ENCODE measurements around the gene GSS.
"Not testable (repeated sequence)": the region's sequence is repeated elsewhere in the genome, so short reads cannot be mapped to it uniquely, and the experiment has no call there.

Gene GSS

DNA sequence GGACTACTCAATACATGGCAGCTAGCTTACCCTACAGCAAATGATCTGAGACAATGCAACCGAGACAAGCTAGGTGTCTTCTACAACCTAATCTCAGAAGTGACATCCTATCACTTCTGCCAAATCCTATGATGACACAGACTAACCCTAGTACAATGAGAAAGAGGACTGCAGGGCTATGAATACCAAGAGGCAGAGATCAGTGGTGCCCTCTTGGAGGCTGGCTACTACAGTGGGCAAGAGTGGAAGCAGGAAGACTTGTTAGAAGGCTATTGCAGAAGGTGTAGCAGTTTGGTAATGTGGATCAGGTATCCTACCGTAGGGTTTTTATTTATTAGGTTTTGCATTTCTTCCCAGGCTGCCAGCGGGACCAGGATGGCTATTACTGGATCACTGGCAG is 30.3 kb downstream of the GSS start:
- H3K4me3 ChIP-seq (ENCODE audit: low read length): no peak overlapping the region
- H3K9me3 ChIP-seq (ENCODE audit: control insufficient read depth, low read length): no peaks in the 10 kb centered on the region
- no peaks in the 10 kb centered on the region for H3K27me3 ChIP-seq (ENCODE audit: control insufficient read depth, insufficient read depth, low read length)
- peaks cover 27% of the 10 kb centered on the region for H3K4me1 ChIP-seq (ENCODE audit: control insufficient read depth, insufficient read depth, low read length)
- peaks cover 30% of the 10 kb centered on the region for H3K36me3 ChIP-seq (ENCODE audit: control insufficient read depth, insufficient read depth, low read length)
- no peak overlapping the region for H3K9ac ChIP-seq (ENCODE audit: low read length)

DNA sequence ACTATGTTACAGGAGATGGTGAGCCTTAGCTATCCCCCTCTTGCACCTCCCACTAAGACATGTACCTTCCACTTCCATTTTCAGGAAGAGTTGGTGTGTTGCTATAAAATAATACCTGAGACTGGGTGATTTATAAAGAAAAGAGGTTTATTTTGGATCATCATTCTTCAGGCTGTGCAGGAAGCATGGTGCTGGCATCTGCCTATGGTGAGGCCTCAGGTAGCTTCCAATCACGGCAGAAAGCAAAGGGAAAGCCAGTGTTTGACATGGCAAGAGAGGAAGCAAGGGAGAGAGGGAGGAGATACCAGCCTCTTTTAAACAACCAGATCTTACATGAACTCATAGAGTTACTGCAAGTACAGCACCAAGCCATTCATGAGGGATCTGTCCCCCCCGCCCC is 32.2 kb downstream of the GSS start:
- no peak overlapping the region for H3K9ac ChIP-seq (ENCODE audit: low read length)
- peaks cover 38% of the 10 kb centered on the region for H3K36me3 ChIP-seq (ENCODE audit: control insufficient read depth, insufficient read depth, low read length)
- no peak overlapping the region for H3K4me3 ChIP-seq (ENCODE audit: low read length)
- no peaks in the 10 kb centered on the region for H3K9me3 ChIP-seq (ENCODE audit: control insufficient read depth, low read length)
- H3K4me1 ChIP-seq (ENCODE audit: control insufficient read depth, insufficient read depth, low read length): peaks cover 28% of the 10 kb centered on the region
- H3K27me3 ChIP-seq (ENCODE audit: control insufficient read depth, insufficient read depth, low read length): no peaks in the 10 kb centered on the region

DNA sequence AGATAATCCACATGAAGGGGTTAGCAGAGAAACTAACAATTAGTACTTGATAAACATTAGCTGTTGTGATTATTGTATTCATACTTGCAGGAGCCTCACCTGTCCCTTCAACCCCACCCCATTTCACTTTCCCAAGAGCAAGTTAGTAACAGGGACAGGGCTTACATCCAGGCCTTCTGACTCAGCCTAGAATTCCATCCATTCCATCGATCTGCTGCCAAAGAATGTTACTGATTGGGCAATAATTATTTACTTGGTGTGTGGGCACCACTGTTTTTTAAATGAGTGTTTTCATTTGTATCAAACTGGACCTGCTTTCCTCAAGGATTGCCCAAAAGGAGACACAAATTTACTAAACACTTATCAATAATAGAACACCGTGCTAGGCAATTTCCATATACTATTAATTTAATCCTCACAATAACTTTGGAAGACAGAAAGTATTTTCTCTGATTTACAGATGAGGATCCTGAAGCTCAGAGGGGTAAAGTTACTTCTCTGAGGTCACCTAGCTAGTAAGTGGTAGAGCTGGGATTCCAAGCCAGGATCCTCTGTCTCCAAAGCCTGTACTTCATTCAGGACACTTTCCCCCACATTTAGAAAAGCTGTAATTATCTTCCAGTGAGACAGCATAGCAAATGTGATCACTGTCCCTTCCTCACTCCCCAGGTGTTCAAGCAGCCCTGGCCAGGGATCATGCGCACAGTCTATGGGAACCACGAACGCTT is 32.8 kb downstream of the GSS start:
- no peaks in the 10 kb centered on the region for H3K27me3 ChIP-seq (ENCODE audit: control insufficient read depth, insufficient read depth, low read length)
- H3K9ac ChIP-seq (ENCODE audit: low read length): no peak overlapping the region
- H3K4me1 ChIP-seq (ENCODE audit: control insufficient read depth, insufficient read depth, low read length): peaks cover 34% of the 10 kb centered on the region
- peaks cover 34% of the 10 kb centered on the region for H3K36me3 ChIP-seq (ENCODE audit: control insufficient read depth, insufficient read depth, low read length)
- H3K9me3 ChIP-seq (ENCODE audit: control insufficient read depth, low read length): no peaks in the 10 kb centered on the region
- no peak overlapping the region for H3K4me3 ChIP-seq (ENCODE audit: low read length)

DNA sequence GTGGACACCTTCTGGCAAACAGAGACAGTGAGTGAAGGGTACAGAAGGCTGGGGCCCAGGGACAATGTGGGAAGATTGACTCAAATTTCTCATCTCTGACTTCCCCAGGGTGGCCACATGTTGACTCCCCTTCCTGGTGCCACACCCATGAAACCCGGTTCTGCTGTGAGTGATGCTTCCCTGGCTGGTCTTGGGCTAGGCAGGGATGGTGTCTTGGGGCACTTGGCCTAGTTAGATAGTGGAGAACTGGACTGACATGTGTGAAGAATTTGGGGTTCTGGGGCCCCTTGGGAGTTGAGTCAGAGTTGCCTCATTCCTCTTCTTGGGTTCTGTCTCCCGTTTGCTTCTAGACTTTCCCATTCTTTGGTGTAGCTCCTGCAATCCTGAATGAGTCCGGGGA is 34.2 kb downstream of the GSS start:
- peaks cover 32% of the 10 kb centered on the region for H3K36me3 ChIP-seq (ENCODE audit: control insufficient read depth, insufficient read depth, low read length)

DNA sequence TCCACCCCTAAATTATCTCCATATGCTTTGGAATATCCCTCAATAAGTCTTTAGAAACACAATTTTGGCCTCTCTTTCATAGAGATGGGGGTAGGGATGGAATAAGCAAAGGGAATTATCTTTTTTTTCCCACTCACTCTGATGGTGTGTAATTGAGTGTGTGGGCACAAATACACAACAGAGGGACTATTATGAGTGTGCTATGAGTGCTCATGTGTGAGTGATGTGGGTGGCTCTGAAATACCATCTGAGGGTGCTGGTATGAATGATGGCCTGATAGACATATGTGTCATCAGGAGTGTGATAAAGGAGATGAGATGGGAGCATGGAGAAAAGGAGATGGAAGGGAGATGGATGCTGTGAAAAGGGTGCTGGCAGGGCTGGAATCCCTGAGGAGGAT is 35.6 kb downstream of the GSS start:
- H3K9ac ChIP-seq (ENCODE audit: low read length): no peak overlapping the region
- no peaks in the 10 kb centered on the region for H3K27me3 ChIP-seq (ENCODE audit: control insufficient read depth, insufficient read depth, low read length)
- peaks cover 54% of the 10 kb centered on the region for H3K4me1 ChIP-seq (ENCODE audit: control insufficient read depth, insufficient read depth, low read length)
- no peak overlapping the region for H3K4me3 ChIP-seq (ENCODE audit: low read length)
- no peaks in the 10 kb centered on the region for H3K9me3 ChIP-seq (ENCODE audit: control insufficient read depth, low read length)
- H3K36me3 ChIP-seq (ENCODE audit: control insufficient read depth, insufficient read depth, low read length): peaks cover 29% of the 10 kb centered on the region

More for the DNA sequence above, 34.2 kb downstream of the GSS start:
- Histone ChIP-seq H3K4me1 (ENCODE audit: control insufficient read depth, insufficient read depth, low read length) (peaks cover 41% of the 10 kb centered on the region), H3K4me3 (ENCODE audit: low read length) (no peak overlapping the region), H3K9me3 (ENCODE audit: control insufficient read depth, low read length) (no peaks in the 10 kb centered on the region), H3K9ac (ENCODE audit: low read length) (no peak overlapping the region), H3K27me3 (ENCODE audit: control insufficient read depth, insufficient read depth, low read length) (no peaks in the 10 kb centered on the region)

DNA sequence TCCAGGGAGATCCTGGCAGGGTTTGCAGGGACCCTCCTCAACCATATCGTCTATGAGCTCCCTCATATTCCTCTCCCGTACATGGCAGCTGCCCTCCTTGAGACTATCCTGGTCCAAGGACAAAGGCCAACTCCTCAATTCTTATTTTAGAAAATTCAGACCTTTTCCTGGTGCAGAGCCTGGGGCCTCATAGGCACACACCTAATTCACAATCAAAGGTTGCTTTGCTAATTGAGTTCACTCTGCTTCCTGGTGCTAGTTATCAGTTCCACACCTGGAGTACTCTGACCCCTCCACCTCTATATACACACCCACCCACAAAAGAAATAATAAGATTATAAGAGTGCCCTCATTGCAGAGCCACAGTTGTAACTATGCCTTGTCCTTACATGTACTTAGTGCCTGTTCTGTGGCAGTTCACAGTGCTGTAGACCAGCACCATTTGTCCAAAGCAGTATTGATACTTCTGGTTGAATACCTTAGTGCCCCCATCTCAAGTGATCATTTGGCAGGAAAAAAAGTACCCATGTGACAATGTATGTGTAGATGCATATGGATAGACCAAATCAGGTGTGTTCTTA is 38.7 kb downstream of the GSS start:
- H3K36me3 ChIP-seq (ENCODE audit: control insufficient read depth, insufficient read depth, low read length): peaks cover 34% of the 10 kb centered on the region
- no peak overlapping the region for H3K4me3 ChIP-seq (ENCODE audit: low read length)
- H3K9me3 ChIP-seq (ENCODE audit: control insufficient read depth, low read length): no peaks in the 10 kb centered on the region
- no peaks in the 10 kb centered on the region for H3K27me3 ChIP-seq (ENCODE audit: control insufficient read depth, insufficient read depth, low read length)
- no peak overlapping the region for H3K9ac ChIP-seq (ENCODE audit: low read length)
- H3K4me1 ChIP-seq (ENCODE audit: control insufficient read depth, insufficient read depth, low read length): peaks cover 62% of the 10 kb centered on the region

DNA sequence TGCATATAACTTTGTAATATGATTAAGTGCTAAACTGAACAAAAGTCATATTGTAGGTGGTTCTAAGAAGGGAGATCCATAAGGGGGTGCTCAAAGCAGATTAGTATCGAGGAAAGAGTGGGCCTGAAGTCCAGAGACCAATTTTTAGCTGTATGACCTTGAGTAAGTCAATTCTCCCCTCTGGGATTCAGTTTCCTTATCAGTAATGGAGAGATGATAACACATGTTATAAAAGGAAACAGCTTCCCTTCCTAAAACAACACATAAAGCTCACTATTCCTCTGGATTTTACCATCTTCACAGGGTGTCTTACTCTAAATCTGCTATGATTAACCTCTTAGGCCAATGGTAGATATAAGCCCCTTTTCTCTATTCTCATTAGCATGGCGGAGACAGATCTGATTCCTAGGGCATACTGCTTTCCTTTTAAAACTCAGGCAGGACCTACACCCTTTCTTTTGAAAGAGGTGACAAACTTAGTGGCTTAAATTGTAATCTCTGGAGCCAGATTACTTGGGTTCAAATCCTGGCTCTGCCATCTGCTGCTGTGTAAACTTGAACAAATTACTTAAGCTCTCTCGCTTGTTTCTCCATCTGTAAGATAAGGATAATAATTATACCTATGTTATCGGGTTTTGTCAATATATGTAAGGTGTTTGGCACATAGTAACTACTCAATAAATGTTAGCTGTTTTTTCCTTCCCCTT is 39.7 kb downstream of the GSS start:
- Histone ChIP-seq H3K4me1 (ENCODE audit: control insufficient read depth, insufficient read depth, low read length) (peaks cover 52% of the 10 kb centered on the region), H3K9me3 (ENCODE audit: control insufficient read depth, low read length) (no peaks in the 10 kb centered on the region), H3K36me3 (ENCODE audit: control insufficient read depth, insufficient read depth, low read length) (peaks cover 26% of the 10 kb centered on the region), H3K4me3 (ENCODE audit: low read length) (no peak overlapping the region), H3K9ac (ENCODE audit: low read length) (no peak overlapping the region), H3K27me3 (ENCODE audit: control insufficient read depth, insufficient read depth, low read length) (no peaks in the 10 kb centered on the region)

DNA sequence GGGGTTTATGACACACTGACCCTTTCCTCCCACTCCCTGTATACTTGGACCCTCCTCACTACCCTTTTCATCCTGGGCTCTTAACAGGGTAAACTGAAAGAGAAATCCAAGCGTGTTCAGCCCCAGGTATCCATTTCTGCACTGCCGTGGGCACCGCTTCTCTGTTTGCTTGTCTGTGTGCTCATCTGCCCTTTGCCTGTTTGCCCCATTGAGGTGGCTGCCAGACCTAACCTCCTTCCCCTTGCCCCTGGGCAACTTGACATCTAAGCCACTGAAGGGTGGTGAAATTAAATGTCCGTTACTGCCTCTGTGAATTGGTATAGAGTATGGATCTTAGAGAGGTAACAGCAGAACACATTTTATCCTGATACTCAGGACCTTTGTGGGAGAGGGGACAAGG is 40.5 kb downstream of the GSS start:
- Histone ChIP-seq H3K4me1 (ENCODE audit: control insufficient read depth, insufficient read depth, low read length) (peaks cover 47% of the 10 kb centered on the region), H3K36me3 (ENCODE audit: control insufficient read depth, insufficient read depth, low read length) (peaks cover 19% of the 10 kb centered on the region), H3K9ac (ENCODE audit: low read length) (no peak overlapping the region), H3K9me3 (ENCODE audit: control insufficient read depth, low read length) (no peaks in the 10 kb centered on the region), H3K27me3 (ENCODE audit: control insufficient read depth, insufficient read depth, low read length) (no peaks in the 10 kb centered on the region), H3K4me3 (ENCODE audit: low read length) (no peak overlapping the region)

DNA sequence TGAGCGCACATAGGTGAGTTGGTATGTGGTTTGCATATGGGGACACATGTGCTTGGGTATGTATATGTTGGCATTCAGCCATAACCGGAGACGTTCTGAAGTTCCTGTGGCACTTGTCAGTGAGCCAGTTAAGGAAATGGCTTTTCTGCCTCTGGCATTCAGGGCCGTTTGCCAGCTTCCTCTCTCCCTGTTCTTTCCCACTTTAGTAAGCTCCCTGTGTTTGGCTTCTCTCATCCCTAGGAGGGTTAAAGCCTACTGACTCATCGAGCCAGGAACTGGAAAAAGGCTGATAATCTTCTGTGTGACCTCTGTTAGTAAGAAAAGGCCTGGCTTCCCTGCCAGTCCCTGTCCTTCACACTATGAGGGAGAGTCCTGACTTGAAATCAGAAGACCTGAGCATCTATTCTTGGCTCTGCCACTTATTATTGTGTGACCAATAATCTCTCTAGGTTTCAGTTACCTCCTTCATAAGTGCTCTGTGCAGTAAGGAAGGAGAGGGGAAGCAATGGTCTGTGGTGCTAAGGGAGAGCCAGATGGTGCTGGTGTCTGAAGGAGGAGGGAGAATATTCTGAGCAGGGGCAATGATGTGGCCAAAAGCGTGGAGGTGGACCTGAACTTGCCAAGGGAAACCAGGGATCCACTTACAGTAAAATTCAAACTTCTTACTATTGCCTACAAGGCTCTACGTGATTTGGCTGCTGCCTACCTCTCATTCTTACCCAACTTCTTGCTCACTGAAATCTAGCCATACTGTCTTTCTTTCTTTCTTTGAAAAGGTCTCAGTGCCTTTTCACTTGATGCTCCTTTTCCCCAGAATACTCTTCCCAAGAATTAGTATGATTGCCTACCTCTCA is 47.8 kb downstream of the GSS start:
- no peaks in the 10 kb centered on the region for H3K9me3 ChIP-seq (ENCODE audit: control insufficient read depth, low read length)
- H3K4me3 ChIP-seq (ENCODE audit: low read length): no peak overlapping the region
- H3K9ac ChIP-seq (ENCODE audit: low read length): no peak overlapping the region
- peaks cover 41% of the 10 kb centered on the region for H3K4me1 ChIP-seq (ENCODE audit: control insufficient read depth, insufficient read depth, low read length)
- H3K27me3 ChIP-seq (ENCODE audit: control insufficient read depth, insufficient read depth, low read length): no peaks in the 10 kb centered on the region
- no peaks in the 10 kb centered on the region for H3K36me3 ChIP-seq (ENCODE audit: control insufficient read depth, insufficient read depth, low read length)

DNA sequence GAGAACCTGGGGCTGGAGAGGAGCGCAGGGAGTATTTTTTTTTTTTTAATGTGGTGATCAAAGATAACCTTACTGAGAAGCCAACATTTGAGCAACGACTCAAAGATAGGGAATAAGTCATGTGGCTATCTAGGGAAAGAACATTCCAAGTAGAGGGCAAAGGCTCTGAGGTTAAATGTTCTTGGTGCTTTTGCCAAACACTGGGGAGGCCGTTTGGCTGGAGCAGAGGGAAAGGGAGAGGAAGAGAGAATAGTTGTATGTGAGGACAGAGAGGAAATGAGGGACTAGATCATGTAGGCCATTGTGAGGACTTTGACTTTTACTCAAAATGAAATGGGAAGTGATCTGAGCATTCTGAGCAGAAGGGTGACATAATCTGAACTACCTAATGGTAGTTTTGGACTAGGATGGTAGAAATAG is 51.4 kb downstream of the GSS start:
- peaks cover 40% of the 10 kb centered on the region for H3K4me1 ChIP-seq (ENCODE audit: control insufficient read depth, insufficient read depth, low read length)

DNA sequence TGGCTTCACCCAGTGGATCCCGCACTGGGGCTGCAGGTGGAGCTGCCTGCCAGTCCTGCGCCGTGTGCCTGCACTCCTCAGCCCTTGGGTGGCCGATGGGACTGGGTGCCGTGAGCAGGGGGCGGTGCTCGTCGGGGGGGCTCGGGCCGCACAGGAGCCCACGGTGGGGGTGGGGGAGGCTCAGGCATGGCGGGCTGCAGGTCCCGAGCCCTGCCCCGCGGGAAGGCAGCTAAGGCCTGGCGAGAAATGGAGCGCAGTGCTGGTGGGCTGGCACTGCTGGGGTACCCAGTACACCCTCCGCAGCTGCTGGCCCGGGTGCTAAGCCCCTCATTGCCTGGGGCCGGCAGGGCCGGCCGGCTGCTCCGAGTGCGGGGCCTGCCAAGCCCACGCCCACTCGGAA is 56.9 kb downstream of the GSS start:
- H3K36me3 ChIP-seq (ENCODE audit: control insufficient read depth, insufficient read depth, low read length); H3K9ac ChIP-seq (ENCODE audit: low read length); H3K4me1 ChIP-seq (ENCODE audit: control insufficient read depth, insufficient read depth, low read length); H3K9me3 ChIP-seq (ENCODE audit: control insufficient read depth, low read length); H3K27me3 ChIP-seq (ENCODE audit: control insufficient read depth, insufficient read depth, low read length); H3K4me3 ChIP-seq (ENCODE audit: low read length): not testable (repeated sequence)

More for the DNA sequence above, 51.4 kb downstream of the GSS start:
- no peaks in the 10 kb centered on the region for H3K36me3 ChIP-seq (ENCODE audit: control insufficient read depth, insufficient read depth, low read length)
- no peaks in the 10 kb centered on the region for H3K9me3 ChIP-seq (ENCODE audit: control insufficient read depth, low read length)
- no peak overlapping the region for H3K9ac ChIP-seq (ENCODE audit: low read length)
- H3K27me3 ChIP-seq (ENCODE audit: control insufficient read depth, insufficient read depth, low read length): no peaks in the 10 kb centered on the region
- no peak overlapping the region for H3K4me3 ChIP-seq (ENCODE audit: low read length)

DNA sequence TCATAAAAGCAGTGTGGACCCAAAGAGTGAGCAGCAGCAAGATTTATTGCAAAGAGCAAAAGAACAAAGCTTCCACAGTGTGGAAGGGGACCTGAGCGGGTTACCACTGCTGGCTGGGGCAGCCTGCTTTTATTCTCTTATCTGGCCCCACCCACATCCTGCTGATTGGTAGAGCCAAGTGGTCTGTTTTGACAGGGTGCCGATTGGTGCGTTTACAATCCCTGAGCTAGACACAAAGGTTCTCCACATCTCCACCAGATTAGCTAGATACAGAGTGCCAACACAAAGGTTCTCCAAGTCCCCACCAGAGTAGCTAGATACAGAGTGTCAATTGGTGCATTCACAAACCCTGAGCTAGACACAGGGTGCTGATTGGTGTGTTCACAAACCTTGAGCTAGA is 57.5 kb downstream of the GSS start:
- H3K9me3 ChIP-seq (ENCODE audit: control insufficient read depth, low read length); H3K36me3 ChIP-seq (ENCODE audit: control insufficient read depth, insufficient read depth, low read length); H3K4me3 ChIP-seq (ENCODE audit: low read length); H3K4me1 ChIP-seq (ENCODE audit: control insufficient read depth, insufficient read depth, low read length); H3K9ac ChIP-seq (ENCODE audit: low read length); H3K27me3 ChIP-seq (ENCODE audit: control insufficient read depth, insufficient read depth, low read length): not testable (repeated sequence)

Measured in mucosa of stomach (tissue), 1 donor.